ENCODE data around the gene TUT4. TPM values are rescaled to one million over a fixed set of nuclear protein-coding genes. Genes with fewer than 3 reads are reported as not detected.

The TUT4 gene
- total RNA-seq, 4 donors from 2014 or later, result 90.5 to 169 (median 120) TPM

DNA sequence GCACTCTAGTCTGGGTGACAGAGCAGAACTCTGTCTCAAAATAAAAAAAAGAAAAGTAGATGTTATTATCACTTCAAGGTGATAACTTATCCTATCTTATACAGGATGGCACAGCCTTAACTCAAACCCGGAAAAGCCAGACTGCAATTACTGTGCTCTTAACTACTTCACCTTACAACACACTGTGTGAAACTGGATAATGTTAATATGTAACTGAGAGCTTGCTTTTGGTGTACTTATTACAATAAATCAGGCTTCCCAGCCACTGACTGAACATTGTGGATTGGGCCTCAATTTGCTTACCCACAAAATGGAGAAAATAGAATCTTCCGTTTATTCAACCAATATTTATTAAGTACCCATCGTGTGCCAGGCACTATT, 150.0 kb downstream of the TUT4 start:
- TF ChIP-seq POLR2A (IDR thresholded peaks at IDR 0.05), result no peak
- TF ChIP-seq, protein P1, sequence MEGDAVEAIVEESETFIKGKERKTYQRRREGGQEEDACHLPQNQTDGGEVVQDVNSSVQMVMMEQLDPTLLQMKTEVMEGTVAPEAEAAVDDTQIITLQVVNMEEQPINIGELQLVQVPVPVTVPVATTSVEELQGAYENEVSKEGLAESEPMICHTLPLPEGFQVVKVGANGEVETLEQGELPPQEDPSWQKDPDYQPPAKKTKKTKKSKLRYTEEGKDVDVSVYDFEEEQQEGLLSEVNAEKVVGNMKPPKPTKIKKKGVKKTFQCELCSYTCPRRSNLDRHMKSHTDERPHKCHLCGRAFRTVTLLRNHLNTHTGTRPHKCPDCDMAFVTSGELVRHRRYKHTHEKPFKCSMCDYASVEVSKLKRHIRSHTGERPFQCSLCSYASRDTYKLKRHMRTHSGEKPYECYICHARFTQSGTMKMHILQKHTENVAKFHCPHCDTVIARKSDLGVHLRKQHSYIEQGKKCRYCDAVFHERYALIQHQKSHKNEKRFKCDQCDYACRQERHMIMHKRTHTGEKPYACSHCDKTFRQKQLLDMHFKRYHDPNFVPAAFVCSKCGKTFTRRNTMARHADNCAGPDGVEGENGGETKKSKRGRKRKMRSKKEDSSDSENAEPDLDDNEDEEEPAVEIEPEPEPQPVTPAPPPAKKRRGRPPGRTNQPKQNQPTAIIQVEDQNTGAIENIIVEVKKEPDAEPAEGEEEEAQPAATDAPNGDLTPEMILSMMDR (IDR thresholded peaks at IDR 0.05), result no peak
- intact Hi-C loops (cut with DNase I), result loop anchor here (5.0 kb wide), 1 partner anchor 284 kb away; no protein-coding TSS in a partner anchor
- no peak overlapping the region for H3K27ac ChIP-seq
- no peaks in the 10 kb centered on the region for H3K9me3 ChIP-seq
- peaks cover 15 to 17% of the 10 kb centered on the region in 2 donors for H3K4me1 ChIP-seq
- DNase-seq, result no peak
- WGBS, 2 donors, result 59 to 73% methylated on average over 3 of the region's 3 CpGs
- H3K27me3 ChIP-seq, result no peaks in the 10 kb centered on the region
- H3K4me3 ChIP-seq (replicated peaks in 1 of 3), result no peak overlapping the region
- H3K36me3 ChIP-seq, result peaks cover 0 to 1% of the 10 kb centered on the region in 2 donors

DNA sequence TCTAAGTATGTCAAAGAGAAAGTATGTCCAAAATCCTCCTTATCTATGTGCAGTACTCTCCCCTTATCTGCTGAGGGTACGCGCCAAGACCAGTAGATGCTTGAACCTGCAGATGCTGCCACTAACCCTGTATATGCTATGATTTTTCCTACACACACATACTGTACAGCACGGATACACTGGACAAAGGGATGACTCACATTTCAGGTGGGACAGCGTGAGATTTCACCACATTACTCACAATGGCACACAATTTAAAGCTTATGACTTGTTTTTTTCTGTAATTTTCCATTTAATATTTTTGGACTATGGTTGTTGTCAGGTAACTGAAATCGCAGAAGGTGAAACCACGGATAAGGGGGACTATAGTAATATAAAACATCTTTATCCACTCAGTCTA, 152.8 kb downstream of the TUT4 start:
- Histone ChIP-seq H3K4me1 (peaks cover 5 to 6% of the 10 kb centered on the region in 2 donors), H3K27ac (no peak overlapping the region), H3K4me3 (replicated peaks in 1 of 3) (no peak overlapping the region), H3K36me3 (no peaks in the 10 kb centered on the region), H3K9me3 (no peaks in the 10 kb centered on the region), H3K27me3 (no peaks in the 10 kb centered on the region)
- WGBS, 2 donors, result 95 to 98% methylated on average over 6 of the region's 6 CpGs
- intact Hi-C loops (cut with DNase I), result loop anchor here (5.0 kb wide), 1 partner anchor 287 kb away; no protein-coding TSS in a partner anchor
- DNase-seq, result no peak
- TF ChIP-seq, protein P1 (IDR thresholded peaks at IDR 0.05), result no peak

GRCh38 chr1:52399629-52400028, 153.3 kb downstream of the TUT4 start:
- Histone ChIP-seq H3K9me3 (no peaks in the 10 kb centered on the region), H3K4me1 (peaks cover 5% of the 10 kb centered on the region in 2 donors), H3K27ac (no peak overlapping the region), H3K27me3 (no peaks in the 10 kb centered on the region), H3K36me3 (no peaks in the 10 kb centered on the region), H3K4me3 (replicated peaks in 1 of 3) (no peak overlapping the region)
- 93 to 97% methylated on average over 3 of the region's 3 CpGs for WGBS, 2 donors
- TF ChIP-seq POLR2A (IDR thresholded peaks at IDR 0.05), result no peak
- TF ChIP-seq, protein P1 (IDR thresholded peaks at IDR 0.05), result no peak
- intact Hi-C loops (cut with DNase I), result loop anchor here (5.0 kb wide), 1 partner anchor 288 kb away; no protein-coding TSS in a partner anchor
- DNase-seq, result no peak

DNA sequence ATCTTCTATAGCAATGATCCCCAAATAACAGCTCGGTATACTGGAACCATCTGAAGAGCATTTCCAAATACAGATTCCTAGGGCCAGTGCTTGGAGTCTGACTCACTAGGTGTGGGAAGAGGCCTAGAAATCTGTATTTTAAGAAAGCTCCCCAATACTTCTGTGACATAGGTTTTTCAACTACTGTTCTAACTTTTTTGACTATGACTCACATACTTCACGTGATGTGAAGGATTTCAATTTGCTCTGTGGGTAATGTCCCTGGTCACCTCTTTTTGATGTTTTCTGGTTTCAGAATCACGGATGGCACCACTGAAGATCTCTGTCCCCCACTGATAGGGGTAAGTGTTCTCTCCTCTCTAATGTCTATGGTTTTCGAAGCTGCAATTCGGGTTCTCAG, 159.7 kb downstream of the TUT4 start:
- no peak for DNase-seq

DNA sequence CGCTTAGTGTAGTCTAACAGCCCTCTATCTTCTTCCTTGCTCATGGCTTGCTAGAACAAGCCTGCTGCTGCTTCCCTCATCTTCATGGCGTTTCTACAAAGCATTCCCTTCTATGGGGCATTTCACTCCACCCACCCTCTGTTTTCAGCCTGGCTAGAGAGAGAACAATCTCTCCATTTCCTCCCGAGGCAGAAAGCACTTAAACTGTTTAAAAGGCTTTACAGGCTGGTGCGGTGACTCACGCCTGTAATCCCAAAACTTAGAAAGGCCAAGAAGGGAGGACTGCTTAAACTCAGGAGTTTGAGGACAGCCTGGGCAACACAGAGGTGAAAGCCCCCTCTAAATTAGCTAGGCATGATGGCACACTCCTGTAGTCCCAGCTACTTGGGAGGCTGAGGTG, 166.4 kb downstream of the TUT4 start:
- intact Hi-C loops (cut with DNase I), result no loop called here
- H3K27me3 ChIP-seq, result no peaks in the 10 kb centered on the region
- H3K36me3 ChIP-seq, result no peaks in the 10 kb centered on the region
- H3K27ac ChIP-seq, result no peak overlapping the region
- H3K4me3 ChIP-seq (replicated peaks in 1 of 3), result no peak overlapping the region
- WGBS, 2 donors, result 82 to 90% methylated on average over 5 of the region's 5 CpGs
- TF ChIP-seq, protein P1 (IDR thresholded peaks at IDR 0.05), result no peak
- no peak for DNase-seq
- no peaks in the 10 kb centered on the region for H3K4me1 ChIP-seq
- H3K9me3 ChIP-seq, result no peaks in the 10 kb centered on the region

More for the DNA sequence above, 159.7 kb downstream of the TUT4 start:
- H3K4me1 ChIP-seq, result no peaks in the 10 kb centered on the region
- H3K4me3 ChIP-seq (replicated peaks in 1 of 3), result no peak overlapping the region
- H3K36me3 ChIP-seq, result no peaks in the 10 kb centered on the region
- TF ChIP-seq, protein P1 (IDR thresholded peaks at IDR 0.05), result no peak
- no peak for TF ChIP-seq POLR2A (IDR thresholded peaks at IDR 0.05)
- WGBS, 2 donors, result 95 to 98% methylated on average over 5 of the region's 5 CpGs
- intact Hi-C loops (cut with DNase I), result no loop called here
- no peak overlapping the region for H3K27ac ChIP-seq
- H3K27me3 ChIP-seq, result no peaks in the 10 kb centered on the region
- H3K9me3 ChIP-seq, result no peaks in the 10 kb centered on the region
